A673 (cell line): ENCODE measurements around the gene GSTA2. TPM values are rescaled to one million over a fixed set of nuclear protein-coding genes. Genes with fewer than 3 reads are reported as not detected.
"Not testable (repeated sequence)": the region's sequence is repeated elsewhere in the genome, so short reads cannot be mapped to it uniquely, and the experiment has no call there.

Experiments
- BruUV-seq: library from RNA; stranded (reverse); fragments of 400-500 nt; replicated peaks from 2 replicates; lab custom pipeline; 2021; lab: Mats Ljungman, UMichigan
- CTCF ChIA-PET: fragments of 300-600 bp; sonication (Branson Sonifier 250); formaldehyde crosslinking; loops from one replicate; lab custom pipeline; 2022; ENCODE audit warnings: antibody characterized with exemption; lab: Charles Lee
- POLR2A ChIA-PET: fragments of 300-600 bp; sonication (Branson Sonifier 250); formaldehyde crosslinking; loops from one replicate; lab custom pipeline; 2022; ENCODE audit warnings: antibody characterized with exemption; ENCODE audit not compliant: low non-redundant PET; lab: Charles Lee
- DNase-seq: peaks from one replicate; pipeline ENCODE4 v3.0.0-alpha.2; 2015; ENCODE audit warnings: low spot score
- H3K27ac ChIP-seq: fragments of 200-600 bp; sonication (generic); 2 replicates; pipeline ENCODE4 v1.5.1; 2016; ENCODE audit warnings: mixed run types, low read depth, mild to moderate bottlenecking, mixed read lengths, antibody characterized with exemption, low read length; ENCODE audit not compliant: poor library complexity, severe bottlenecking
- H3K27me3 ChIP-seq: fragments of 200-600 bp; sonication (generic); replicated peaks from 2 replicates; pipeline ENCODE4 v1.6.1; 2017; ENCODE audit warnings: mixed run types, low read depth, mild to moderate bottlenecking, mixed read lengths, antibody characterized with exemption, low read length; ENCODE audit not compliant: insufficient read depth, poor library complexity
- H3K36me3 ChIP-seq: fragments of 200-600 bp; sonication (generic); 2 replicates; pipeline ENCODE4 v1.6.1; 2016; ENCODE audit warnings: mixed run types, mild to moderate bottlenecking, mixed read lengths, antibody characterized with exemption, low read length; ENCODE audit not compliant: insufficient read depth, poor library complexity, severe bottlenecking
- H3K4me1 ChIP-seq: fragments of 200-600 bp; sonication (generic); 2 replicates; pipeline ENCODE4 v1.6.1; 2017; ENCODE audit warnings: mixed run types, mild to moderate bottlenecking, mixed read lengths, antibody characterized with exemption, low read length; ENCODE audit not compliant: insufficient read depth, poor library complexity, severe bottlenecking
- H3K4me3 ChIP-seq: fragments of 200-600 bp; sonication (generic); 2 replicates; pipeline ENCODE4 v1.5.1; 2016; ENCODE audit warnings: low read depth, mixed run types, mild to moderate bottlenecking, mixed read lengths, low read length; ENCODE audit not compliant: poor library complexity, severe bottlenecking
- H3K9me3 ChIP-seq: fragments of 200-600 bp; sonication (generic); 2 replicates; pipeline ENCODE4 v1.6.1; 2016; ENCODE audit warnings: mixed run types, low read depth, mild to moderate bottlenecking, mixed read lengths, antibody characterized with exemption, low read length; ENCODE audit not compliant: poor library complexity, severe bottlenecking
- CTCF ChIP-seq: fragments of 300-800, 200-600 bp; sonication (generic); conservative IDR thresholded peaks from 2 replicates; pipeline ENCODE4 v1.5.1; 2017; ENCODE audit warnings: low read depth, mild to moderate bottlenecking, antibody characterized with exemption, low read length, moderate library complexity, mixed read lengths
- EZH2 ChIP-seq: fragments of 200-600 bp; sonication (generic); IDR thresholded peaks from 2 replicates; pipeline ENCODE4 v1.6.1; 2017; ENCODE audit warnings: borderline replicate concordance, low read depth, mild to moderate bottlenecking, mixed read lengths, antibody characterized with exemption, low read length; ENCODE audit not compliant: poor library complexity, severe bottlenecking
- intact Hi-C: fragments of 100-400 bp; cut with micrococcal nuclease; formaldehyde crosslinking; loops from one replicate; pipeline ENCODE4 v1.10.0; 2022; ENCODE audit not compliant: unreplicated experiment
- total RNA-seq: library from RNA; stranded (reverse); gene quantifications from 2 replicates; pipeline ENCODE4 v1.2.3, GENCODE V29; 2021

GSTA2 gene
- total RNA-seq, 1 experiment from 2014 or later: not detected

DNA sequence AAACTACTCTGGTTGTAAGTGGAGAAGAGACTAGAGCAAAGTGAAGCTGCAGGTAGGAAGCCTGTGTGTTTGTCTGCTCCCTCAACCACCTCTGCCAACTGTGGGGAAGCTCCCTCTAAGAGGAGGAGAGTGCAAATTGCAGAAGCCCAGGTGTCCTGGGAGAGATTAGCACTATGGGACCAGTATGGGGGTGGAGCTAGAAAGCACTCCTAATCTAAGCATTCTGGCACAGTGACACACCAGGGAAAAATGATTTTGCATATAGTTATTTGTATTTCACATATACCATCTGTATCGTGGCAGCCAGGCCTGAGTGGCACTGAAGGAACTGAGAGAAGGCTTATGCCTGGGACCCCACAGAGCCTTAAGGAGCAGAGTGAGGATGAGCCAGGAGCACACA is 27.6 kb upstream of the GSTA2 start:
- POLR2A ChIA-PET: no interaction called here
- H3K4me3 ChIP-seq: no peak overlapping the region
- TF ChIP-seq CTCF: no peak
- TF ChIP-seq EZH2: no peak
- no peaks in the 10 kb centered on the region for H3K36me3 ChIP-seq
- no TSS peak for BruUV-seq
- CTCF ChIA-PET: no interaction called here
- H3K27ac ChIP-seq: no peak overlapping the region
- H3K4me1 ChIP-seq: no peaks in the 10 kb centered on the region
- intact Hi-C loops: no loop called here
- H3K9me3 ChIP-seq: no peaks in the 10 kb centered on the region
- H3K27me3 ChIP-seq: no peaks in the 10 kb centered on the region
- no peak for DNase-seq

DNA sequence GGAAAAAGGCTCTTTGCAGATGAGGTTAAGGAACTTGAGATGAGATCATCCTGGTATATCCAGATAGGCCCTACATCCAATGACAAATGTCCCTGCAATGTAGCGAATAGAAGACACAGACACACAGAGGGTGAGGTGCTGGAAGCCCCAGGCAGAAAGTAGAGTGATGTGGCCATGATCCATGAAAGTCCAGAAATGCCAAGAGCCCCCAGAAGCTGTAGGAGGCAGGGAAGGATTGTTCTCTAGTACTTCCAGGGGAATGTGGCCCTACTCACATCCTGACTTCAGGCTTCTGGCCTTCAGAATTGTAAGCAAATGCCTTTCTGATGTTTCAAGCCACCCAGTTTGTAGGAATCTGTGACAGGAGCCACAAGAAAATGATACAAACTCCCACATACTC is 26.4 kb upstream of the GSTA2 start:
- DNase-seq, H3K27ac ChIP-seq, H3K36me3 ChIP-seq, H3K27me3 ChIP-seq, intact Hi-C loops, H3K9me3 ChIP-seq, H3K4me3 ChIP-seq, CTCF ChIA-PET, POLR2A ChIA-PET, BruUV-seq, H3K4me1 ChIP-seq: not testable (repeated sequence)

DNA sequence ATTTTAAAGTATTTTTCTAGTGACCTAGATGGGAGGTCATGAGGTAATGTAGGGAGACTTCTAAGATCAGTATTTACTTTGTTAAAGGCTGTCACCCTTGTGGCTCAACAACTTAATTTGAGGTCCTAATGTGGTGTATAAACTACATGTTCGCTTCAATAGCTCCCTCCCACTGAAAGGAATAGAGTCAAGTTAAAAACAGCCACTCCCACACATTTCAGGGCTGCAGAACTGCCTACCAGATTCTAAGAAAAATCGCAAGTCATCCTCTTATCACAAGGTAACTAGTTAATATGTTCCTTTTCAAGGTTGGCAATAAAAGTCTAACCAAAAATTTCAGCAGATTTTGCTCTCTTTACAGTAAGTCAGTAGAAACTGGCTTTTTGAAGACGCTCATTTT is 25.2 kb upstream of the GSTA2 start:
- H3K4me3 ChIP-seq: no peak overlapping the region
- POLR2A ChIA-PET: no interaction called here
- H3K27me3 ChIP-seq: no peaks in the 10 kb centered on the region
- no peak for DNase-seq
- TF ChIP-seq CTCF (no peak), EZH2 (no peak)
- BruUV-seq: no TSS peak
- CTCF ChIA-PET: no interaction called here
- intact Hi-C loops: no loop called here
- H3K27ac ChIP-seq: no peak overlapping the region
- no peaks in the 10 kb centered on the region for H3K36me3 ChIP-seq
- H3K9me3 ChIP-seq: no peaks in the 10 kb centered on the region
- no peaks in the 10 kb centered on the region for H3K4me1 ChIP-seq

GRCh38 chr6:52787917-52788316 is 24.6 kb upstream of the GSTA2 start:
- no TSS peak for BruUV-seq
- TF ChIP-seq CTCF (no peak), EZH2 (no peak)
- DNase-seq: no peak
- Histone ChIP-seq H3K36me3 (no peaks in the 10 kb centered on the region), H3K27ac (no peak overlapping the region), H3K27me3 (no peaks in the 10 kb centered on the region), H3K9me3 (no peaks in the 10 kb centered on the region), H3K4me3 (no peak overlapping the region), H3K4me1 (no peaks in the 10 kb centered on the region)
- intact Hi-C loops: no loop called here
- POLR2A ChIA-PET: no interaction called here
- CTCF ChIA-PET: no interaction called here
